HTR-8/SVneo (cell line): ENCODE results near the gene PPM1J.

Experiments used
- DNase-seq: peaks from one replicate; pipeline ENCODE4 v3.0.0; 2011; ENCODE audit warnings: low spot score, mixed read lengths; ENCODE audit not compliant: insufficient read length
- FAIRE-seq: peaks from 2 replicates; lab custom pipeline; 2011; peaks lifted over from hg19 to GRCh38; lab: Jason Lieb, UNC

The PPM1J gene

DNA sequence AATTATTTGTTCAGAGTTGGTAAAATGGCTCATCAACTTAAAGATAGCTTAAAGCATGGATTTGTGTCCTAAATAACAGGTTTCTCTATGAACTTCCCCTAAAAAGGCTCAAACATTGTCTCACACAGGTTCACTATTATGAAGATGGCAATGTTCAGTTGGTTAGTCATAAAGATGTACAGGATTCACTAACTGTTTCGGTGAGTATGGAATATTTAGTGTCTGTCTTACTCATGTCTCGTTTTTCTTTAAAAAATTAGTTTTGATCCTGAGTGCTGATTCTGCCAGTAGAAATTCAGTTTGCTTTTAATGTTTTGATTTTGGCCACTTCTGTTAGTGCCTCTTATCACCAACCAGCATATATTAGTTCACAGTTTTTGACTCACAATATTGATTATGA, 48.2 kb downstream of the PPM1J start:
- FAIRE-seq, result no peak

DNA sequence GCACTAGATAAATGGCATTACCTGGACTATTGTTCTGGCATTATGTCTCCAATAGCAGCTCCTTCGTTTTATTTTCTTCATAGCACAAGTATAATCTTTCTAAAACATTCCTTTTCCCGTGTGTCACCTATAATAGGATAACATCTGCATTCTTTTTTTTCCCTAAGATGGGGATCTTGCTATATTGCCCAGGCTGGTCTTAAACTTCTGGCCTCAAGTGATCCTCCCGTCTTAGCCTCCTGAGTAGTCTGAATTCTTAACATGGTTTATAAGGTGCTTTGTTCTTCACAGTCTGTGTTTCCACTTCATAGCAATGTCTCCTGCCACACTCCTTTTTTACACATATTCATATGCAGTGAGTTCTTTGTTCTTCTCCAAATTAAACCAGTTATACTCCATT, 49.3 kb downstream of the PPM1J start:
- FAIRE-seq, result no peak
- no peak for DNase-seq

More for the DNA sequence above, 48.2 kb downstream of the PPM1J start:
- no peak for DNase-seq
